Ishikawa (cell line): Measurements from ENCODE around the gene ALKBH3.

Experiments
- CEBPB ChIP-seq: IDR thresholded peaks from 2 replicates; pipeline ENCODE4 v1.6.1; 2012
- CREB1 ChIP-seq: IDR thresholded peaks from 2 replicates; pipeline ENCODE4 v1.6.1; 2012; ENCODE audit warnings: low read depth
- EGR1 ChIP-seq: IDR thresholded peaks from 2 replicates; pipeline ENCODE4 v1.6.1; 2012
- EP300 ChIP-seq: IDR thresholded peaks from 2 replicates; pipeline ENCODE4 v1.6.1; 2012; ENCODE audit warnings: borderline replicate concordance
- FOXM1 ChIP-seq: IDR thresholded peaks from 2 replicates; pipeline ENCODE4 v1.6.1; 2012; ENCODE audit warnings: low read depth, borderline replicate concordance
- NFIC ChIP-seq: IDR thresholded peaks from 2 replicates; pipeline ENCODE4 v1.6.1; 2012
- RAD21 ChIP-seq: IDR thresholded peaks from 2 replicates; pipeline ENCODE4 v1.6.1; 2012; ENCODE audit warnings: low read depth
- TAF1 ChIP-seq: IDR thresholded peaks from 2 replicates; pipeline ENCODE4 v1.6.1; 2012; ENCODE audit warnings: low read depth, mild to moderate bottlenecking
- TCF12 ChIP-seq: IDR thresholded peaks from 2 replicates; pipeline ENCODE4 v1.6.1; 2012; ENCODE audit warnings: low read depth
- TEAD4 ChIP-seq: IDR thresholded peaks from 2 replicates; pipeline ENCODE4 v1.6.1; 2012
- YY1 ChIP-seq: IDR thresholded peaks from 2 replicates; pipeline ENCODE4 v1.6.1; 2012; ENCODE audit warnings: low read depth
- ZBTB7A ChIP-seq: IDR thresholded peaks from 2 replicates; pipeline ENCODE4 v1.6.1; 2012; ENCODE audit warnings: low read depth
- TF ChIP-seq, protein P1 (sequence below): IDR thresholded peaks from 2 replicates; pipeline ENCODE4 v1.6.1; 2012; ENCODE audit warnings: low read depth, mild to moderate bottlenecking
- TF ChIP-seq, protein P2 (sequence below): IDR thresholded peaks from 2 replicates; pipeline ENCODE4 v1.6.1; 2012
- TF ChIP-seq, protein P3 (sequence below): IDR thresholded peaks from 2 replicates; pipeline ENCODE4 v1.6.1; 2012

The ALKBH3 gene

DNA sequence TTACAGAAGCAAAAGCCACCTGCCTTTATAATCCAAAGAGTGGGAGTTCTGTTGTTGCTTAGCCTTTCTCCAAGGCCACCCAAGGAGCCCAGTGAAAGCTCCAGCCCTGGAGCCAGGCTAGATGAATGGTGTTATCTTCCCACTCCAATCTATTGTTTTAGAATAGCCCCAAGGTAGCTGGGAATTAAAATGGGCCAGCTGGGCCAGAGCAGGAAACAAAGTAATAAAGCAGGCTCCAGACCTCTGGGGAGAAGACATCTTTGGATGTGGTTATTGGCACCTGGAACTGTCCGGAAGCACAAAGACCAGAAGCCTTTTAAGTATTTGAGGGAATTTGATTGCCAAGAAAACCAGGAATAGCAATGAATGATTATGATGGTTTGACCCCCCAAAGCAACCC is 70.6 kb downstream of the ALKBH3 start:
- TF ChIP-seq, protein P1, sequence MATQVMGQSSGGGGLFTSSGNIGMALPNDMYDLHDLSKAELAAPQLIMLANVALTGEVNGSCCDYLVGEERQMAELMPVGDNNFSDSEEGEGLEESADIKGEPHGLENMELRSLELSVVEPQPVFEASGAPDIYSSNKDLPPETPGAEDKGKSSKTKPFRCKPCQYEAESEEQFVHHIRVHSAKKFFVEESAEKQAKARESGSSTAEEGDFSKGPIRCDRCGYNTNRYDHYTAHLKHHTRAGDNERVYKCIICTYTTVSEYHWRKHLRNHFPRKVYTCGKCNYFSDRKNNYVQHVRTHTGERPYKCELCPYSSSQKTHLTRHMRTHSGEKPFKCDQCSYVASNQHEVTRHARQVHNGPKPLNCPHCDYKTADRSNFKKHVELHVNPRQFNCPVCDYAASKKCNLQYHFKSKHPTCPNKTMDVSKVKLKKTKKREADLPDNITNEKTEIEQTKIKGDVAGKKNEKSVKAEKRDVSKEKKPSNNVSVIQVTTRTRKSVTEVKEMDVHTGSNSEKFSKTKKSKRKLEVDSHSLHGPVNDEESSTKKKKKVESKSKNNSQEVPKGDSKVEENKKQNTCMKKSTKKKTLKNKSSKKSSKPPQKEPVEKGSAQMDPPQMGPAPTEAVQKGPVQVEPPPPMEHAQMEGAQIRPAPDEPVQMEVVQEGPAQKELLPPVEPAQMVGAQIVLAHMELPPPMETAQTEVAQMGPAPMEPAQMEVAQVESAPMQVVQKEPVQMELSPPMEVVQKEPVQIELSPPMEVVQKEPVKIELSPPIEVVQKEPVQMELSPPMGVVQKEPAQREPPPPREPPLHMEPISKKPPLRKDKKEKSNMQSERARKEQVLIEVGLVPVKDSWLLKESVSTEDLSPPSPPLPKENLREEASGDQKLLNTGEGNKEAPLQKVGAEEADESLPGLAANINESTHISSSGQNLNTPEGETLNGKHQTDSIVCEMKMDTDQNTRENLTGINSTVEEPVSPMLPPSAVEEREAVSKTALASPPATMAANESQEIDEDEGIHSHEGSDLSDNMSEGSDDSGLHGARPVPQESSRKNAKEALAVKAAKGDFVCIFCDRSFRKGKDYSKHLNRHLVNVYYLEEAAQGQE, result no peak
- TF ChIP-seq NFIC (no peak), TCF12 (no peak), FOXM1 (no peak), ZBTB7A (no peak), TEAD4 (no peak), CREB1 (no peak), TAF1 (no peak), EP300 (no peak), YY1 (no peak), CEBPB (no peak), RAD21 (no peak), EGR1 (no peak)
- TF ChIP-seq, protein P2, sequence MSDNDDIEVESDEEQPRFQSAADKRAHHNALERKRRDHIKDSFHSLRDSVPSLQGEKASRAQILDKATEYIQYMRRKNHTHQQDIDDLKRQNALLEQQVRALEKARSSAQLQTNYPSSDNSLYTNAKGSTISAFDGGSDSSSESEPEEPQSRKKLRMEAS, result no peak
- TF ChIP-seq, protein P3, sequence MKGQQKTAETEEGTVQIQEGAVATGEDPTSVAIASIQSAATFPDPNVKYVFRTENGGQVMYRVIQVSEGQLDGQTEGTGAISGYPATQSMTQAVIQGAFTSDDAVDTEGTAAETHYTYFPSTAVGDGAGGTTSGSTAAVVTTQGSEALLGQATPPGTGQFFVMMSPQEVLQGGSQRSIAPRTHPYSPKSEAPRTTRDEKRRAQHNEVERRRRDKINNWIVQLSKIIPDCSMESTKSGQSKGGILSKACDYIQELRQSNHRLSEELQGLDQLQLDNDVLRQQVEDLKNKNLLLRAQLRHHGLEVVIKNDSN, result no peak

DNA sequence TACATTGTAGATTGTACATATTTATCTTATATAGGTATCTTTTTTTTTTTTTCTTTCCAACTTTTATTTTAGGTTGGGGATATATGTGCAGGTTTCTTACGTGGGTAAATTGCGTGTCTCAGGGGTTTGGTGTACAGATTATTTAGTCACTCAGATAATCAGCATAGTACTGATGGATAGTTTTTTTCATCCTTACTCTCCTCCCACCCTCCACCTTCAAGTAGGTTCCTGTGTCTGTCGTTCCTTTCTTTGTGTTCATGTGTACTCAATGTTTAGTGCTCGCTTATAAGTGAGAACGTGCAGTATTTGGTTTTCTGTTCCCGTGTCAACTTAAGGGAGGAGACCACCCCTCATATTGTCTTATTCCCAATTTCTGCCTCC is 71.4 kb downstream of the ALKBH3 start:
- TF ChIP-seq YY1, result no peak
- TF ChIP-seq EGR1, result no peak
- TF ChIP-seq NFIC, result no peak
- TF ChIP-seq CREB1, result no peak
- no peak for TF ChIP-seq TEAD4
- TF ChIP-seq, protein P3, result no peak
- TF ChIP-seq, protein P2, result no peak
- no peak for TF ChIP-seq TAF1
- TF ChIP-seq RAD21, result no peak
- TF ChIP-seq EP300, result no peak
- no peak for TF ChIP-seq ZBTB7A
- TF ChIP-seq CEBPB, result no peak

DNA sequence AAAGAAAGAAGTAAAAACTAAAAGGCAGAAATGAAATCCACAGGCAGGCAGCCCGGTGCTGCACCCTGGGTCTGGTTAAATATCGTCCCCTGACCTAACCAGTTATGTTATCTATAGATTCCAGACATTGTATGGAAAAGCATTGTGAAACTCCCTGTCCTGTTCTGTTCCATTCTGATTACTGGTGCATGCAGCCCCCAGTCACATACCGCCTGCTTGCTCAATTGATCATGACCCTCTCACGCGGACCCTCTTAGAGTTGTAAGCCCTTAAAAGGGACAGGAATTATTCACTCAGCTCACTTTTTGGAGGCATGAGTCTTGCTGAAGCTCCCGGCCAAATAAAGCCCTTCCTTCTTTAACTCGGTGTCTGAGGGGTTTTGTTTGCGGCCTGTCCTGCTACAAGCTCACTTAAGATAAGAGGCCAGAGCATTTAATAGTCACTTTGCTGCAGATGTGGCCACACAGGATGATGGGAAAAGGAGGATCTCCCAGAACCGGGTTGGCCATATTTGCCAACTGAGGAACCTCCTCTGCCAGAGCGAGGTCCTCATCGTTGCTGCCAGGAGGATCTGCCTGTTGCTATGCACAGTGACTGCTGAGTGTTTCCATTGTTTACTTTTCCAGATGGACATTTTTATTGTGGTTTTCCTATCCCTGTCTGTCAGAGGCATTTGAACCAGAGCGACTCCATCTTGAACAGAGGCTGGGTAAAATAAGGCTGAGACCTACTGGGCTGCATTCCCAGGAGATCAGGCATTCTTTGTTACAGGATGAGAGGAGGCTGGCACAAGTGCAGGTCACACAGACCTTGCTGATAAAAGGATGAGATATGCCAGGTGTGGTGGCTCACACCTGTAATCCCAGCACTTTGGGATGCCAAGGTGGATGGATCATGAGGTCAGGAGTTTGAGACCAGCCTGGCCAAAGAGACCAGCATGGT is 72.0 kb downstream of the ALKBH3 start:
- no peak for TF ChIP-seq TAF1

DNA sequence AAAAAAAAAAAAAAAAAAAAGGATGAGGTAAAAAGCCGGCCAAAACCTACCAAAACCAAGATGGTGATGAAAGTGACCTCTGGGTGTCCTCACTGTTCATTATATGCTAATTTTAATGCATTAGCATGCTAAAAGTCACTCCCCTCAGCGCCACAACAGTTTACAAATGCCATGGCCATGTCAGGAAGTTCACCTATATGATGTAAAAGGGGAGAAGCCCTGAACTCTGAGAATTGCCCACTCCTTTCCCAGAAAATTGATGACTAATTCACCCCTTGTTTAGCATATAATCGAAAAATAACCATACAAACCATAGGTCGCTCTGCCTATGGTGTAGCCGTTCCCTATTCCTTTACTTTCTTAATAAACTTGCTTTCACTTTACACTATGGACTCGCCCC is 72.9 kb downstream of the ALKBH3 start:
- TF ChIP-seq TCF12 (no peak), YY1 (no peak), TEAD4 (no peak)
- TF ChIP-seq, protein P2, result no peak

DNA sequence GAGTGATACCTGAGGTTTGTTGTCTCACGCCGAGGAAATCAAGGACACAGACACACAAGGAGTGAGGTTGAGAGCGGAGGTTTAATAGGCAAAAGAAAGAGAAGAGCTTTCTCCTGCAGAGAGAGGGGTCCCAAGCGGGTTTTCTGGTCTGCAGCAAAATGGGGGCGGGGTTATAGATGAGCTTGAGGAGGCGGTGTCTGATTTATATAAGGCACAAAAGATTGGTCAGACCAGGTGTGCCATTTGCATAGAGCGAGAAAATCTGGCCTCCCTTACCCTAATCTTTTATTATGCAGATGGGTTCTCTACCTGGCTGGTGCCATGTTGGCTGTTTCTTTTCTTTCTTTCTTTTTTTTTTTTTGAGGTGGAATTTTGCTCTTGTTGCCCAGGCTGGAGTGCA is 73.6 kb downstream of the ALKBH3 start:
- TF ChIP-seq, protein P1, result no peak
- TF ChIP-seq FOXM1, result no peak
- TF ChIP-seq TAF1, result no peak
- no peak for TF ChIP-seq ZBTB7A
- TF ChIP-seq EGR1, result no peak
- no peak for TF ChIP-seq RAD21
- no peak for TF ChIP-seq NFIC
- no peak for TF ChIP-seq TEAD4
- no peak for TF ChIP-seq EP300
- TF ChIP-seq TCF12, result no peak
- TF ChIP-seq, protein P2, result no peak
- no peak for TF ChIP-seq CREB1
- TF ChIP-seq, protein P3, result no peak
- TF ChIP-seq YY1, result no peak
- TF ChIP-seq CEBPB, result no peak
